AG09309 (cell line): ENCODE measurements around the gene PLXNA3.

Source experiments
- DNase-seq: peaks from one replicate; pipeline ENCODE4 v3.0.0-alpha.2; 2010; ENCODE audit warnings: low read depth
- H3K4me3 ChIP-seq: 2 replicates; pipeline ENCODE4 v1.5.1; 2011; ENCODE audit warnings: mild to moderate bottlenecking, low read depth, low read length, moderate library complexity; ENCODE audit not compliant: control insufficient read depth
- CTCF ChIP-seq: IDR thresholded peaks from 2 replicates; pipeline ENCODE4 v1.5.1; 2011; ENCODE audit warnings: mild to moderate bottlenecking, low read depth, low read length, inconsistent platforms; ENCODE audit not compliant: insufficient read depth, control insufficient read depth; ENCODE audit errors: missing control alignments

The PLXNA3 gene

GRCh38 chrX:154509455-154509854 is 51.4 kb downstream of the PLXNA3 start:
- no peak for DNase-seq
- H3K4me3 ChIP-seq = no peak overlapping the region
- TF ChIP-seq CTCF = no peak

GRCh38 chrX:154511761-154512160 is 53.7 kb downstream of the PLXNA3 start:
- DNase-seq = no peak
- no peak for TF ChIP-seq CTCF
- H3K4me3 ChIP-seq = no peak overlapping the region

GRCh38 chrX:154512879-154513553 is 54.9 kb downstream of the PLXNA3 start:
- H3K4me3 ChIP-seq = no peak overlapping the region
- TF ChIP-seq CTCF = no peak
- DNase-seq = no peak

- no peak for TF ChIP-seq CTCF
- DNase-seq = no peak
- H3K4me3 ChIP-seq = no peak overlapping the region
These were observed 55.6 kb downstream of the PLXNA3 start for GRCh38 chrX:154513716-154514115.

GRCh38 chrX:154515090-154515965 is 57.2 kb downstream of the PLXNA3 start:
- no peak for DNase-seq
- H3K4me3 ChIP-seq = peak overlapping the region; percentile 83
- TF ChIP-seq CTCF = no peak

- no peak for TF ChIP-seq CTCF
- peak within 1 kb of the TSS; percentile 83 for H3K4me3 ChIP-seq
- peak; percentile 35 for DNase-seq
These were observed 58.0 kb downstream of the PLXNA3 start, which contains the start of gene FAM3A for GRCh38 chrX:154515966-154516655. Gene FAM3A, minus strand, starts transcription at chrX:154516232. Its CDS starts 460 bp downstream, at chrX:154515772.
